Astrocyte of the spinal cord (primary cell): ENCODE results near the gene HDAC6.

Experiments used
- DNase-seq: peaks from one replicate; pipeline ENCODE4 v3.0.0; 2011; ENCODE audit warnings: low read depth, low spot score
- H3K4me3 ChIP-seq: 2 replicates; pipeline ENCODE4 v1.5.1; 2011; ENCODE audit warnings: low read depth, mild to moderate bottlenecking, low read length, moderate library complexity
- CTCF ChIP-seq: IDR thresholded peaks from 2 replicates; pipeline ENCODE4 v1.5.1; 2012; ENCODE audit warnings: low read depth, mild to moderate bottlenecking, low read length, inconsistent platforms
- in situ Hi-C: cut with HindIII; loops from 2 replicates; pipeline ENCODE4 v1.10.0; 2017; ENCODE audit warnings: low sequenced_read_pairs

The HDAC6 gene

DNA sequence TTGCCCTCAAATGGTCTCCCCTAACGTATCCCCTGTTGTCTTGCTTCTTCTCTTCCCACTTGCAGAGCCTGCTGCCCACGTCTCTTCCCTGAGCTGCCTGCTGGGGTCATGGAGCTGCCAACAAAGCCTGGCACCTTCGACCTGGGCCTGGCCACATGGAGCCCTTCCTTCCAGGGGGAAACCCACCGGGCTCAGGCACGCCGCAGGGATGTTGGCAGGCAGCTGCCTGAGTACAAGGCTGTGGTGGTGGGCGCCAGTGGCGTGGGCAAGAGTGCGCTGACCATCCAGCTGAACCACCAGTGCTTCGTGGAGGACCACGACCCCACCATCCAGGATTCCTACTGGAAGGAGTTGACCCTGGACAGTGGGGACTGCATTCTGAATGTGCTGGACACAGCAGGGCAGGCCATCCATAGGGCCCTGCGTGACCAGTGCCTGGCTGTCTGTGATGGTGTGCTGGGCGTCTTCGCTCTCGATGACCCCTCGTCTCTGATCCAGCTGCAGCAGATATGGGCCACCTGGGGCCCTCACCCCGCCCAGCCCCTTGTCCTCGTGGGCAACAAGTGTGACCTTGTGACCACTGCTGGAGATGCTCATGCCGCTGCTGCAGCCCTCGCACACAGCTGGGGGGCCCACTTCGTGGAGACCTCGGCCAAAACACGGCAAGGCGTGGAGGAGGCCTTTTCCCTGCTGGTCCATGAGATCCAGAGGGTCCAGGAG lies 27.3 kb downstream of the HDAC6 start:
- DNase-seq: no peak
- in situ Hi-C loops: no loop called here
- H3K4me3 ChIP-seq: no peak overlapping the region
- no peak for TF ChIP-seq CTCF

GRCh38 chrX:48831136-48831908 lies 29.5 kb downstream of the HDAC6 start:
- H3K4me3 ChIP-seq: no peak overlapping the region
- in situ Hi-C loops: no loop called here
- TF ChIP-seq CTCF: no peak
- no peak for DNase-seq

DNA sequence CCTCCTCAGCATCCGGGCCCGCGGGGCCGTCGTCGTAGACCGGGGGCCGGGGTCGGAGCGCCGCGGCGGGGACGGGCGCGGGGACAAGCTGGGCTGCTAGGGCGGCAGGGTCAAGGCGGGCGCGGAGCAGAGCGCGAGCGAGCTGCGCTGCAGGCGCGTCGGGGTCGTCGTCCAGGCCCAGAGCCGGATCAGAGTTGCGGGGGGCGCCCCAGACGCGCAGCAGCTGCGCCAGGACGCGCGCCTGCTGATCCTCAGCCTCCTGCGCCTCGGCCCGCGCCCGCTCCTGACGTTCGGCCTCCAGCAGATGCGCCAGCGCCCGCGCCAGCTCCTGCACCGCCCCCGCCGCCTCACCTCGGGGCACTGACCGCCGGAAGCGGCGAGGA lies 30.0 kb downstream of the HDAC6 start:
- DNase-seq: no peak
- in situ Hi-C loops: no loop called here
- no peak for TF ChIP-seq CTCF
- no peak overlapping the region for H3K4me3 ChIP-seq

DNA sequence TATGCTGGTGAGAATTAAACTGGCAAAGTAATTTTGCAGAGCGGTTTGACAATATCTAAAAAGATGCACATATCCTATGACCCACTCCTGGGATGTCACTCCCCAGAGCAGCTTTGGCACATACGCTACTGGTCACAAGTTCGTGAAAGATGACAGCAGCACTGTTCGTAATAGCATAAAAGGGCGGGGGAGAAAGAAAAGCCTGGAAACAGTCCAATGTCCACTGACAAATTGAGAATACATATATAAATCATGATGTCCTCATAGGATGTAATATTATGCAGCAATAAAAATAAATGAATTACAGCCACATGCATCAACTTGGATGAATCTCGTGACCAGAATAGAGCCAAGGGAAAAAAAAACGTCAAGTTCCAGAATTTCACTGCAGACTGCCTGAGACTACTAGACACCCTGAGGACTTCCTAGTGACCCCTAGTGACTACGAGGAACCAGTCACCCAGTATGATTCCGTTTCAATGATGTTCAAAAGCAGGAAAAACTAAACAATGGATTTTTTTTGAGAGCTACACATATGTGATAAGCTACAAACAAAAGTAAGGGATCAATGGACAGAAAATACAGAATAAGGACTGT lies 31.8 kb downstream of the HDAC6 start:
- H3K4me3 ChIP-seq: no peak overlapping the region
- no peak for TF ChIP-seq CTCF
- no peak for DNase-seq
- in situ Hi-C loops: no loop called here

- no peak for TF ChIP-seq CTCF
- no peak for DNase-seq
- no peak overlapping the region for H3K4me3 ChIP-seq
- in situ Hi-C loops: no loop called here
Observed at GRCh38 chrX:48834383-48834709, 32.5 kb downstream of the HDAC6 start.

DNA sequence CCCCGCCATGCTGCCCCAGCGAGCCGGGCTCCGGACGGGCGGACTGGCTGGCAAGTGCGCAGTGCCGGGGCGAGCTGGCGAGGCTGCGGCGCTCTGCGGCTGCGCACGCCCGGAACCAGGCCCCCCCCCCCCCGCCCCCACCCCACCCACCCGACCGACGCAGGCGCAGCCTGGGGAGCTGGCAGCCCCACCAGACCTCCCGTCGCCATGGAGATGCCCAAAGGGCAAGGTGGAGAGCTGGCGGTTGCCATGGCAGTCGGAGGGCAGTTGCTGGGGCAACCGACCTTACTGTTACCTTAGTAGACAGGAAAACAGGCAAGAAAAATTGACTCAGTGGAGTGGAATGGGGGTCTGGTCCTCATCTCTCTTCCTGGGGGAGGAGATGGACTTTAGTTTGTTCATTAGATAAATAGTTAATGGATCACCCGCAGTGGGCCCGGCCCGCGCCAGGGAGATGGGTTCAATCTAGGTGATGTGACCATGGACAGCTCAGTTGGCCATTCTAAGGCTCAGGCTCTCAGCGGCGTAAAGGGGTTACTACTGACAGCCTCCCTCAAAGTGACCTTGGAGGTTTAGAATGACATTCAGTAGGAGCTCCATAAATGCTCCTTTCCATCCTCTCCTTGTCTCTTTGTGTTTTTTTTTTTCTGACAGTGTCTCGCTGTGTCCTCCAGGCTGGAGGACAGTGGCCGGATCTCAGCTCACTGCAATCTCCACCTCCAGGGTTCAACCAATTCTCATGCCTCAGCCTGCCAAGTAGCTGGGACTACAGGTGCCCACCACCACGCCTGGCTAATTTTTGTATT lies 33.9 kb downstream of the HDAC6 start, which contains the start of gene PCSK1N:
Gene PCSK1N, minus strand, starts transcription at position 87 of the 806 bp plus-strand sequence. Its CDS starts 78 bp downstream, at position 9.
- TF ChIP-seq CTCF: no peak
- DNase-seq: no peak
- in situ Hi-C loops: no loop called here
- H3K4me3 ChIP-seq: peak within 1 kb of the TSS; percentile 17
